ENCODE data around the gene ATPAF1. TPM values are rescaled to one million over a fixed set of nuclear protein-coding genes. Genes with fewer than 3 reads are reported as not detected.

ATPAF1 gene
- total RNA-seq, 1 donor from 2014 or later: 29.2 TPM

DNA sequence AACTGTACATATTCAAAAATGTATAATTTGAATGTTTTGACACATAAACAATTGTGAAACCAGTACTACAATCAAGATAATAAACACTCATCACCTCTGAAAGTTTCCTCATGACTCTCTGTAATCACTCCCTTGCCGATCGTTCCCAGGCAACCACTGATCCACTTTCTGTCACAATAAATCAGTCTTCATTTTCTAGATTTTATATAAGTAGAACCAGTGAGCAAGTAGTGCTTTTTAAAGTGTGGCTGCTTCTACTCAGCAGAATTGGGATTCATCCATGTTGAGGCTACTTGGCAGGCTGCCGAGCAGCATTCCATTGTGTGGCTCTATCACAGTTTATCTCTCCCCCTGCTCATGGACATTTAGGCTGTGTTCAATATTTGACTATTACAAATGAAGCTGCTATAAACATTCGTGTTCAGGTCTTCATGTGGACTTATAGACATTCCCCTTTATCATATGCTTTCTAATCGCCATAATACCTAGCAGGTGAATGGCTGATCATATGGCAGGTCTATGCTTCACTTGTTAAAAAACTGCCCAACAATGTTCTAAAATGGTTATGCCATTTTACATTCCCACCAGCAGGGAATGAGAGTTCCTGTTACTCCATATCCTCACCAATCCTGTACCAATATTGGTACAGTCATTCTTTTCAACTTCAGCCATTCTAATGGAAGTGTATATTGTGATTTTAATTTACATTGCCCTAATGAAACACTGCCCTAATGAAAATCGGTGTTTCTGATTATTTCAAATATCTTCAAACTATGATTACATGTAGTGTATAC is 24.0 kb upstream of the ATPAF1 start:
- peaks cover 29% of the 10 kb centered on the region for H3K36me3 ChIP-seq (ENCODE audit: control insufficient read depth, insufficient read depth, low read length)
- TF ChIP-seq, protein P1, sequence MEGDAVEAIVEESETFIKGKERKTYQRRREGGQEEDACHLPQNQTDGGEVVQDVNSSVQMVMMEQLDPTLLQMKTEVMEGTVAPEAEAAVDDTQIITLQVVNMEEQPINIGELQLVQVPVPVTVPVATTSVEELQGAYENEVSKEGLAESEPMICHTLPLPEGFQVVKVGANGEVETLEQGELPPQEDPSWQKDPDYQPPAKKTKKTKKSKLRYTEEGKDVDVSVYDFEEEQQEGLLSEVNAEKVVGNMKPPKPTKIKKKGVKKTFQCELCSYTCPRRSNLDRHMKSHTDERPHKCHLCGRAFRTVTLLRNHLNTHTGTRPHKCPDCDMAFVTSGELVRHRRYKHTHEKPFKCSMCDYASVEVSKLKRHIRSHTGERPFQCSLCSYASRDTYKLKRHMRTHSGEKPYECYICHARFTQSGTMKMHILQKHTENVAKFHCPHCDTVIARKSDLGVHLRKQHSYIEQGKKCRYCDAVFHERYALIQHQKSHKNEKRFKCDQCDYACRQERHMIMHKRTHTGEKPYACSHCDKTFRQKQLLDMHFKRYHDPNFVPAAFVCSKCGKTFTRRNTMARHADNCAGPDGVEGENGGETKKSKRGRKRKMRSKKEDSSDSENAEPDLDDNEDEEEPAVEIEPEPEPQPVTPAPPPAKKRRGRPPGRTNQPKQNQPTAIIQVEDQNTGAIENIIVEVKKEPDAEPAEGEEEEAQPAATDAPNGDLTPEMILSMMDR (IDR thresholded peaks at IDR 0.05; ENCODE audit: insufficient read depth, low read length, severe bottlenecking): peak; percentile 9
- H3K27me3 ChIP-seq (ENCODE audit: control insufficient read depth, insufficient read depth, low read length): no peaks in the 10 kb centered on the region
- no peak for DNase-seq (ENCODE audit: low read depth)
- FAIRE-seq: no peak
- no peak overlapping the region for H3K4me3 ChIP-seq (ENCODE audit: low read depth, low read length)

DNA sequence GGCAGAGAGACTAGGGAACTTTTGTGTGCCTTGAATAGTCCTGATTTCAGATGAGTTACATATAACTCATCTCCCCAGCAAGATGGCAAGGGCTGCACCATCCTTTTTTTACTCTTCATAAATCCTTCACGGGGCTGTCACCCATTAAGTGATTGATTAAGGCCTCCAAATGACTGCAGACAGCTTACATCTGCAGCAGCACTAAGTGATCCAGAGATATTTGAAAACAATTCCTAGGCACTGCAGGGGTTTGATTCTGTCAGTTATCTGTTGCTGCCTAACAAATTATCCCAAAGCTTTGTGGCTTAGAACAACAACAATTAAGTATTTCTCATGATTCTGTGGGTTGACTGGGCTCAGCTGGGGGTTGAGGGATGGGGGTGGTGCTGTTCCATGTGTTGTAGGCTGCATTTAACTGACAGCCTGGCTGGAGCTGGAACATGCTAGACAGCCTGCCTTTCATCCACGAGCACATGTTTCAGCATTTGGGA is 22.8 kb upstream of the ATPAF1 start:
- peaks cover 25% of the 10 kb centered on the region for H3K36me3 ChIP-seq (ENCODE audit: control insufficient read depth, insufficient read depth, low read length)
- H3K27me3 ChIP-seq (ENCODE audit: control insufficient read depth, insufficient read depth, low read length): no peaks in the 10 kb centered on the region
- no peak overlapping the region for H3K4me3 ChIP-seq (ENCODE audit: low read depth, low read length)
- TF ChIP-seq, protein P1 (IDR thresholded peaks at IDR 0.05; ENCODE audit: insufficient read depth, low read length, severe bottlenecking): no peak
- DNase-seq (ENCODE audit: low read depth) (no peak), FAIRE-seq (no peak)

DNA sequence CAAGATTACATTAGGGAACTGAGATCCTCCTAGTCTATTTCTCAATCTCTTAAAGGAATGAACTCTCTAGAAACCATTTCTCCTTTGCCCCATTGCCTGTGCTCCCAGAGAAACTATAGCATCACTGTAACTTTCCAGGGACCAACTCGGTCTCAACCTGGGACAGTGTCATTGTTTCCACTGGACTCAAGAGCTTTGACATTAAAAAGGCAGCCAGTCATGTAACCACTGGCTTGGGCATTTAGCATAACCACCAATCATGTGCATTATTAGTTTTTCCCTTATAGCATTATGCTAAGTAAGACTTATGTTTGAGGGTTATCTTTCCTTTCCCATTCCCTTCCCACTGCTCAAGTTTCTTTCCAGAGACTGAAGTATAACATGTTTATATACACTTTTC is 21.7 kb upstream of the ATPAF1 start:
- no peak overlapping the region for H3K4me3 ChIP-seq (ENCODE audit: low read depth, low read length)
- H3K36me3 ChIP-seq (ENCODE audit: control insufficient read depth, insufficient read depth, low read length): peaks cover 19% of the 10 kb centered on the region
- TF ChIP-seq, protein P1 (IDR thresholded peaks at IDR 0.05; ENCODE audit: insufficient read depth, low read length, severe bottlenecking): no peak
- FAIRE-seq (no peak), DNase-seq (ENCODE audit: low read depth) (no peak)
- H3K27me3 ChIP-seq (ENCODE audit: control insufficient read depth, insufficient read depth, low read length): no peaks in the 10 kb centered on the region

DNA sequence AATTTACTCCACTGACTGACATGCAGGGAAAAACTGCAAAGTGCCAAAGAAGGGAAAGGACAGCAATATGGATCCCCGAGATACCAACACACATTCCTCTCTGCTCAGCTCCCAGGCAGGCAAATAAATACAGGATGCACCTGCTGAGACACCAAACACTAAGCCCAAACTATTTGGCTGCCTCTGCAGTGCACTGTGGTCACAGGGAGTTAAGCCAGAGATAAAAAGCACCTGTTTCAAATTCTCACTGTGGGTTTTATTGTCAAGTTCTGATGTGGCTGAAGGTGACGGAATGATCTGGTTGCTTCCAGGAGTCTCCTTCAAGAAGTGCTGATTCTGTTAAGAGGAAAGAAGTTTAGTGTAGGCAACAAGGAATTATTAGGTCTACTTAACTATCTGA is 21.2 kb upstream of the ATPAF1 start:
- no peaks in the 10 kb centered on the region for H3K27me3 ChIP-seq (ENCODE audit: control insufficient read depth, insufficient read depth, low read length)
- H3K36me3 ChIP-seq (ENCODE audit: control insufficient read depth, insufficient read depth, low read length): peaks cover 22% of the 10 kb centered on the region
- TF ChIP-seq, protein P1 (IDR thresholded peaks at IDR 0.05; ENCODE audit: insufficient read depth, low read length, severe bottlenecking): no peak

DNA sequence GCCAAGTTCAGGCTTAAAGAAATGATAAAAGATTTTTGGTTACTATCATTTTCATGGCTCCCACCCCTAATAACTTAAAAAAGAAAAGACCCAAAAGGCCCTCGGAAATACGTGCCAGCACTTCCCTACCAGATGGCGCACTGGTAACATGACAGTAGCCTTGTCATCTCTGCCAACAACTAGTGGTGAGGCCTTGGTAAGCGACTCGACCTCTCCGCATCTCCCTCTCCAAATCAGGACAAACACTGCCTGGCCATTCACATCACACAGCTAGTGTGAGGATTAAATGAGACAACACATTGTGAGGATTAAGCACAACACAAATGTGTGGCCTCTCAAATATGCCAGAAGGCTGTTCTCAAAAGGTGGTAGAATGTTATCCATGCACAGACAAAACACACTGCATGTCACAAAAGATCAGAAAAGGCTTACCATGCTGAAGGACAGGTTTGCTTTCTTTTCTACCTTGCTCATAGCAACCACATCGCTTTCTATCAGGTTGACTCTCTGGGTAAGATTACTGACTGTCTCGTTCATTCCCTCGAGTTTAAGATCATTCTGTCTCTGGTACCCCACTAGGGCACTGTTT is 19.9 kb upstream of the ATPAF1 start:
- Histone ChIP-seq H3K4me3 (ENCODE audit: low read depth, low read length) (no peak overlapping the region), H3K27me3 (ENCODE audit: control insufficient read depth, insufficient read depth, low read length) (no peaks in the 10 kb centered on the region), H3K36me3 (ENCODE audit: control insufficient read depth, insufficient read depth, low read length) (peaks cover 28% of the 10 kb centered on the region)
- FAIRE-seq (peak; percentile 62), DNase-seq (ENCODE audit: low read depth) (no peak)
- TF ChIP-seq, protein P1 (IDR thresholded peaks at IDR 0.05; ENCODE audit: insufficient read depth, low read length, severe bottlenecking): no peak

More for the DNA sequence above, 21.2 kb upstream of the ATPAF1 start:
- H3K4me3 ChIP-seq (ENCODE audit: low read depth, low read length): no peak overlapping the region
- FAIRE-seq (no peak), DNase-seq (ENCODE audit: low read depth) (no peak)
